Activated CD8-positive, alpha-beta T cell treated with anti-CD3 and anti-CD28 coated beads for 36 hours (primary cell): ENCODE measurements around the gene GJD4. TPM values are rescaled to one million over a fixed set of nuclear protein-coding genes. Genes with fewer than 3 reads are reported as not detected.

Experiments used
- ATAC-seq: fragments of 200-7000 bp; cut with Tn5 transposase; one replicate; pipeline ENCODE4 v1.10.0; 2021; ENCODE audit warnings: mild to moderate bottlenecking, moderate library complexity
- CTCF ChIA-PET: fragments of 350-600 bp; sonication (Branson Sonifier 250); formaldehyde crosslinking; loops from one replicate; lab custom pipeline; 2021; ENCODE audit warnings: antibody characterized with exemption; lab: Charles Lee
- POLR2A ChIA-PET: fragments of 350-600 bp; sonication (Branson Sonifier 250); formaldehyde crosslinking; loops from one replicate; lab custom pipeline; 2021; ENCODE audit warnings: antibody characterized with exemption; lab: Charles Lee
- DNase-seq: peaks from one replicate; pipeline ENCODE4 v3.0.0-alpha.2; 2020
- H3K27ac Mint-ChIP-seq: one replicate; pipeline ENCODE4 v1.8.0; 2021; ENCODE audit warnings: mild to moderate bottlenecking, mixed read lengths
- H3K27me3 Mint-ChIP-seq: one replicate; pipeline ENCODE4 v1.8.0; 2021; ENCODE audit warnings: mixed read lengths
- H3K36me3 Mint-ChIP-seq: one replicate; pipeline ENCODE4 v1.8.0; 2021; ENCODE audit warnings: low read depth, mixed read lengths
- H3K4me1 Mint-ChIP-seq: one replicate; pipeline ENCODE4 v1.8.0; 2021; ENCODE audit warnings: low read depth, mixed read lengths
- H3K4me3 Mint-ChIP-seq: one replicate; pipeline ENCODE4 v1.8.0; 2021; ENCODE audit warnings: mild to moderate bottlenecking, moderate library complexity, mixed read lengths
- H3K9me3 Mint-ChIP-seq: one replicate; pipeline ENCODE4 v1.8.0; 2021; ENCODE audit warnings: mixed read lengths
- CTCF ChIP-seq: fragments of 200-600 bp; IDR thresholded peaks from one replicate; pipeline ENCODE4 v1.8.0; 2022; ENCODE audit warnings: antibody characterized with exemption, mild to moderate bottlenecking
- intact Hi-C: fragments of 100-400 bp; cut with micrococcal nuclease; formaldehyde crosslinking; loops from one replicate; pipeline ENCODE4 v1.10.0; 2022
- total RNA-seq, 2 experiments: library from RNA; stranded (reverse); gene quantifications; one replicate each; pipeline ENCODE4 v1.2.3, GENCODE V29; 2021

GJD4 gene
- total RNA-seq, 2 experiments from 2014 or later, result not detected

- Mint-ChIP-seq H3K4me3 (no peak overlapping the region), H3K27ac (no peak overlapping the region), H3K4me1 (no peaks in the 10 kb centered on the region), H3K9me3 (peaks cover 11% of the 10 kb centered on the region), H3K27me3 (no peaks in the 10 kb centered on the region), H3K36me3 (peaks cover 14% of the 10 kb centered on the region)
- CTCF ChIA-PET, result interaction anchor here (1.3 kb wide), 1 partner anchor 14 kb away, joined by 4 read pairs; no protein-coding TSS in a partner anchor
- DNase-seq, result no peak
- ATAC-seq, result no peak
- POLR2A ChIA-PET, result no interaction called here
- TF ChIP-seq CTCF, result no peak
- intact Hi-C loops, result no loop called here
Observed at GRCh38 chr10:35577926-35578617, 27.1 kb upstream of the GJD4 start.

- intact Hi-C loops, result no loop called here
- peaks cover 12% of the 10 kb centered on the region for H3K36me3 Mint-ChIP-seq
- no peaks in the 10 kb centered on the region for H3K27me3 Mint-ChIP-seq
- H3K4me3 Mint-ChIP-seq, result no peak overlapping the region
- no peak for DNase-seq
- CTCF ChIA-PET, result interaction anchor here (1.2 to 1.3 kb wide), 2 partner anchors 13 to 15 kb away, joined by 4 to 5 read pairs; no protein-coding TSS in a partner anchor
- no peak for TF ChIP-seq CTCF
- no peaks in the 10 kb centered on the region for H3K4me1 Mint-ChIP-seq
- peaks cover 11% of the 10 kb centered on the region for H3K9me3 Mint-ChIP-seq
- POLR2A ChIA-PET, result no interaction called here
- ATAC-seq, result no peak
- no peak overlapping the region for H3K27ac Mint-ChIP-seq
Observed at GRCh38 chr10:35578618-35578956, 26.6 kb upstream of the GJD4 start.

GRCh38 chr10:35579116-35579515 lies 26.0 kb upstream of the GJD4 start:
- Mint-ChIP-seq H3K36me3 (peaks cover 8% of the 10 kb centered on the region), H3K4me1 (no peaks in the 10 kb centered on the region), H3K27me3 (no peaks in the 10 kb centered on the region), H3K4me3 (no peak overlapping the region), H3K9me3 (peaks cover 11% of the 10 kb centered on the region), H3K27ac (no peak overlapping the region)
- intact Hi-C loops, result no loop called here
- ChIA-PET POLR2A (no interaction called here), CTCF (interaction anchor here (1.2 to 1.3 kb wide), 2 partner anchors 13 to 16 kb away, joined by 4 to 5 read pairs; no protein-coding TSS in a partner anchor)
- TF ChIP-seq CTCF, result no peak
- no peak for DNase-seq
- ATAC-seq, result no peak

GRCh38 chr10:35579726-35580422 lies 25.3 kb upstream of the GJD4 start:
- TF ChIP-seq CTCF, result no peak
- H3K27me3 Mint-ChIP-seq, result no peaks in the 10 kb centered on the region
- no peaks in the 10 kb centered on the region for H3K4me1 Mint-ChIP-seq
- ATAC-seq, result no peak
- no peak for DNase-seq
- no peak overlapping the region for H3K27ac Mint-ChIP-seq
- intact Hi-C loops, result no loop called here
- ChIA-PET POLR2A (interaction anchor here (0.9 kb wide), 1 partner anchor 9 kb away, joined by 3 read pairs; no protein-coding TSS in a partner anchor), CTCF (interaction anchor here (1.2 to 1.5 kb wide), 3 partner anchors 12 to 32 kb away, joined by 3 to 5 read pairs (median 4); no protein-coding TSS in a partner anchor)
- H3K4me3 Mint-ChIP-seq, result no peak overlapping the region
- H3K9me3 Mint-ChIP-seq, result peaks cover 9% of the 10 kb centered on the region
- H3K36me3 Mint-ChIP-seq, result peaks cover 5% of the 10 kb centered on the region

- no peaks in the 10 kb centered on the region for H3K4me1 Mint-ChIP-seq
- peaks cover 7% of the 10 kb centered on the region for H3K9me3 Mint-ChIP-seq
- DNase-seq, result no peak
- peaks cover 4% of the 10 kb centered on the region for H3K27me3 Mint-ChIP-seq
- ATAC-seq, result no peak
- intact Hi-C loops, result no loop called here
- no peak for TF ChIP-seq CTCF
- CTCF ChIA-PET, result interaction anchor here (1.5 kb wide), 1 partner anchor 31 kb away, joined by 3 read pairs; no protein-coding TSS in a partner anchor
- POLR2A ChIA-PET, result interaction anchor here (0.9 kb wide), 1 partner anchor 8 kb away, joined by 3 read pairs; no protein-coding TSS in a partner anchor
- no peak overlapping the region for H3K27ac Mint-ChIP-seq
- H3K36me3 Mint-ChIP-seq, result peaks cover 3% of the 10 kb centered on the region
- no peak overlapping the region for H3K4me3 Mint-ChIP-seq
Observed at GRCh38 chr10:35580423-35580770, 24.7 kb upstream of the GJD4 start.
